GM18498 (cell line): ENCODE measurements around the gene JPH4.

Source experiments
- ATAC-seq: cut with Tn5 transposase; IDR thresholded peaks from one replicate; pipeline ENCODE4 v1.9.1; 2021; ENCODE audit warnings: mild to moderate bottlenecking, moderate library complexity; ENCODE audit not compliant: unreplicated experiment

Gene JPH4

GRCh38 chr14:23533652-23534435 is 44.7 kb downstream of the JPH4 start:
- no peak for ATAC-seq

GRCh38 chr14:23532658-23533057 is 45.9 kb downstream of the JPH4 start:
- no peak for ATAC-seq

GRCh38 chr14:23531391-23531790 is 47.2 kb downstream of the JPH4 start:
- ATAC-seq, result no peak

GRCh38 chr14:23530375-23531055 is 48.1 kb downstream of the JPH4 start:
- no peak for ATAC-seq

- ATAC-seq, result no peak
Measured at GRCh38 chr14:23529016-23529415, 49.6 kb downstream of the JPH4 start.

GRCh38 chr14:23528555-23528954 is 50.0 kb downstream of the JPH4 start:
- ATAC-seq, result no peak

GRCh38 chr14:23525611-23526010 is 53.0 kb downstream of the JPH4 start:
- ATAC-seq, result no peak

- ATAC-seq, result no peak
Measured at GRCh38 chr14:23524954-23525353, 53.6 kb downstream of the JPH4 start.

- no peak for ATAC-seq
Measured at GRCh38 chr14:23523229-23524016, 55.2 kb downstream of the JPH4 start.

- no peak for ATAC-seq
Measured at GRCh38 chr14:23522643-23523198, 55.9 kb downstream of the JPH4 start.

GRCh38 chr14:23521785-23522640 is 56.6 kb downstream of the JPH4 start:
- ATAC-seq, result no peak

GRCh38 chr14:23520899-23521533 is 57.6 kb downstream of the JPH4 start:
- ATAC-seq, result no peak

- ATAC-seq, result no peak
Measured at GRCh38 chr14:23518709-23519108, 59.9 kb downstream of the JPH4 start.
